GM10847 (cell line): ENCODE measurements around the gene RPL10A.

ENCODE experiments used
- POLR2A ChIP-seq: IDR thresholded peaks from 2 replicates; pipeline ENCODE4 v1.6.1; 2011; ENCODE audit not compliant: insufficient read length; ENCODE audit errors: extremely low read depth

The RPL10A gene

GRCh38 chr6:35468181-35468979 lies at the start of gene RPL10A:
RPL10A (plus strand) TSS chr6:35468401; CDS start chr6:35468435, 34 bp downstream.
- TF ChIP-seq POLR2A, result peak; percentile 99

- no peak for TF ChIP-seq POLR2A
These were observed 48.8 kb upstream of the RPL10A start for GRCh38 chr6:35419417-35419816.

GRCh38 chr6:35419961-35420360 lies 48.2 kb upstream of the RPL10A start:
- no peak for TF ChIP-seq POLR2A

GRCh38 chr6:35425284-35425683 lies 42.9 kb upstream of the RPL10A start:
- TF ChIP-seq POLR2A, result no peak

- TF ChIP-seq POLR2A, result no peak
These were observed 42.1 kb upstream of the RPL10A start for GRCh38 chr6:35426074-35426473.

- no peak for TF ChIP-seq POLR2A
These were observed 40.8 kb upstream of the RPL10A start for GRCh38 chr6:35427435-35427834.

GRCh38 chr6:35427851-35428321 lies 40.3 kb upstream of the RPL10A start:
- no peak for TF ChIP-seq POLR2A

- TF ChIP-seq POLR2A, result no peak
These were observed 39.6 kb upstream of the RPL10A start for GRCh38 chr6:35428421-35429149.

- TF ChIP-seq POLR2A, result no peak
These were observed 38.7 kb upstream of the RPL10A start for GRCh38 chr6:35429463-35429862.

- TF ChIP-seq POLR2A, result no peak
These were observed 35.9 kb upstream of the RPL10A start for GRCh38 chr6:35432291-35432690.

- no peak for TF ChIP-seq POLR2A
These were observed 32.9 kb upstream of the RPL10A start for GRCh38 chr6:35435074-35435837.

GRCh38 chr6:35436071-35436857 lies 31.9 kb upstream of the RPL10A start:
- no peak for TF ChIP-seq POLR2A

GRCh38 chr6:35439308-35439707 lies 28.9 kb upstream of the RPL10A start:
- TF ChIP-seq POLR2A, result no peak

GRCh38 chr6:35441205-35441604 lies 27.0 kb upstream of the RPL10A start:
- no peak for TF ChIP-seq POLR2A

- no peak for TF ChIP-seq POLR2A
These were observed 26.6 kb upstream of the RPL10A start for GRCh38 chr6:35441642-35442041.
